Stimulated activated CD8-positive, alpha-beta memory T cell treated with anti-CD3 and anti-CD28 coated beads, Interleukin-15, amount 100 ng/mL, for 1 hour (primary cell): ENCODE data around the gene LYPD6B.

ENCODE experiments used
- DNase-seq: peaks from one replicate; pipeline ENCODE4 v3.0.0-alpha.2; 2020; ENCODE audit warnings: low read depth

Gene LYPD6B

DNA sequence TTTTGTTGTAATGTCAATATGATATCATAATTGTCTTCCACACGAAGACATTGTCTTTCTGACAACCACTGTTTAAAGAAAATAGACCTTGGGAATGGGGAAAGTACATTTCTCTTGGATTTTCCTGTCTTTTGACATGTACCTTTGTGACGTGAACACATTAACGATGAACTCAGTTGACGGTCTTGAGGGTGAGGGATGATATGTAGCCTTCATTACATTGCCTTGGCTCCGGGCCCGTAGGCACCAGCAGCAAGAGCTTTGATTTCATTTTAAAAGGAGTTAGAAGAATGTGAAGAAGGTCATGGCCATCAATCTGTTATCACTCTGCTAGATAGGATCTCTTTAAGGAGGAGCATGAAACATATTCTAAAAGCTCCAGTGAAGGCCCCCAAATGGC, 80.9 kb downstream of the LYPD6B start:
- DNase-seq = no peak

DNA sequence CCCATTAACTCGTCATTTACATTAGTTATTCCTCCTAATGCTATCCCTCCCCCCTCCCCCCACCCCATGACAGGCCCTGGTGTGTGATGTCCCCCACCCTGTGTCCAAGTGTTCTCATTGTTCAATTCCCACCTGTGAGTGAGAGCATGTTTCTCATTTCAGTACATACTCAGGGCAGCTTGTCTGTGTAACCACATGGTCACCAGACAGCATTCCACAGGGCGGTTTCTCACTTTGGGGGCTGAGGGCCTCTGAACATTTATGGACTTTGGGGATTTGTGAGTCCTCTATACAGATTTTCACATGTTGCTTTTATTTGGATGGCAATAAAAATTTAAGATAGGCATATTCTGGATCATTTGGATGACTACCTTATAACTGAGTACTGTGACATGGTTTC, 84.0 kb downstream of the LYPD6B start:
- no peak for DNase-seq

DNA sequence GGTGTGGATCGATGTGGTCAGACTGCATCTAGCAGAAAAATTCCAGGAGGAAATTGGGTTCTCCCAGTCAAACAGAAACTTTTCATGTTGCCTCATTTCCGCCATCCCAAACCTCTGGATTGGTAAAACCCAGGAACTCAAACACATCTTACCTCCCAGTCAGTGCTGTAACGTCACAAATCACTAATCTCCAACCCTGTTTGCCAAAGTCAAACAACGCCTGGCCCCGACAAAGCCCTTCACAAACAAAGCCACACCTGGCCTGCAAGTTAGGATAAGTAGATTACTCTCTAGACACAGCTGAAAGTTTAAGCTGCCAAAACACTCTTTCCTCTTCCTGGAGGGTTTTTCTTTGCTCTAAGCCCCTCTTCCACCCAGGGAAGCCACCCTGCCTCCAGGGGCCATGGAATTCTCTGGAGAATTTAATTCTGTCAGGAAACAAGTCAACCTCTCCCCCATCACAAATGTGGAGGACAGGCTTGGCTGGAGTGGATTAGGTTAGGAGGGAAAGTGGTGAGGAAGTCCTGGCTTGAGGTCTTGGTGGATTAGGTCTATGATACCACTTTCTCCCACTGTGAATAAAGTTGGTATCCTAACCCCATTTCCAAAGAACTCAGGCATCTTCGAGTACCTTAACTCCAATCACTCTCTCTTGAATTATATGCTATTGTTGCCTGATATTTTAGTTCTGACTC, 86.7 kb downstream of the LYPD6B start:
- DNase-seq = no peak

DNA sequence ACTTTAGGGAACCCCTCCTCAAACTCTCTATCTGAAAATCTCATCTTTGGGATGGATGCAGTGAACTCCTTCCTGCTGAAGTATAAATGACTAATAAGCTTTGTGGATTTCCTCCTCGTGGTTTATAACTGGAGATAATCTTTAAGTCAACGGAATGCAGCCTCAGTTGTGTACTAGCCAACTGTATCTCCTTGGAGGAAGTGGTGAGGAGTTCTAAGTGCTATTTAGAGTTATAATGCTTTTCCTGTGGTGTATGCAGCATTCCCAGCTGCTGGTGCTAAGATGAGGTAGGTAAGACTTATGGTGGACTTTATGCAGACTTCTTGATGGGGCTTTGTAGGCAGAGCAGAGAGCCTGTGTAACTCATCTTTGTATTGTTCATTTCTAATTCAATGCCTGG, 90.9 kb downstream of the LYPD6B start:
- DNase-seq = no peak

DNA sequence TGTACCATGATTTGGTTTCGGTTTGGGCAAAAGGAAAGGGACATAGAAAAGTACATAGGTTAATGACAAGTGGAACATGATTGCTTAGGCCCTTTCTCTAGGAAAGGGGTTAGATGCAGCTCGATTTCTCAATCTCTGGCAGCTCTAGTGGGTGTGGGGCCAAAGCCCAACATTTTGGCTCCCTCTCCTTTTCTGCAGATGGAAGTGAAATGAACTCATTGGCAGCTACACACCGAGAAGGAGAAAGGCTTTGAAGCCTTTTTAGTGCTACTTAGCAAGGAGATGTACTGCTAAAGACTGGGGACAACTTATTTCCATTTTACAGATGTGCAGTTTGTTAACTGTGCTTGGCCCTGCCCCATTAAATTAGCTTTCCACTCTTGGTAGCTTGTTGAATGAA, 93.8 kb downstream of the LYPD6B start:
- DNase-seq = no peak

DNA sequence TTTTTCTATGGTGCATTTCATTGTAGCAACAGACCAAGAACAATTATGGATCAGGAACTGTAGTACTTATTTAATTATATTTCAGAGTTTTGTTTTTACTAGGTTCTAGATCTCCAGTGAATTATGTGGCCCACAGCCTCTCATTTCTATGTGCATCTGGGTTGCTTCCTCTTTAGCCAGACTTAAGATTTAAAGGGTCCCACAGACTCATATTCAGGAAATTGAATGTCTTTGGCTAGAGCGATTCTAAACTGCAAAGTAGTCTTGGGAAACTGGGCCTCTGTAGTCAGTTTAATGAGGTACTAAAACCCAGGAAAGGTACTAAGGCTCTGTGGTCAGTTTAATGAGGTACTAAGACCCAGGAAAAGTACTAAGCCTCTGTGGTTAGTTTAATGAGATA, 94.4 kb downstream of the LYPD6B start:
- no peak for DNase-seq

DNA sequence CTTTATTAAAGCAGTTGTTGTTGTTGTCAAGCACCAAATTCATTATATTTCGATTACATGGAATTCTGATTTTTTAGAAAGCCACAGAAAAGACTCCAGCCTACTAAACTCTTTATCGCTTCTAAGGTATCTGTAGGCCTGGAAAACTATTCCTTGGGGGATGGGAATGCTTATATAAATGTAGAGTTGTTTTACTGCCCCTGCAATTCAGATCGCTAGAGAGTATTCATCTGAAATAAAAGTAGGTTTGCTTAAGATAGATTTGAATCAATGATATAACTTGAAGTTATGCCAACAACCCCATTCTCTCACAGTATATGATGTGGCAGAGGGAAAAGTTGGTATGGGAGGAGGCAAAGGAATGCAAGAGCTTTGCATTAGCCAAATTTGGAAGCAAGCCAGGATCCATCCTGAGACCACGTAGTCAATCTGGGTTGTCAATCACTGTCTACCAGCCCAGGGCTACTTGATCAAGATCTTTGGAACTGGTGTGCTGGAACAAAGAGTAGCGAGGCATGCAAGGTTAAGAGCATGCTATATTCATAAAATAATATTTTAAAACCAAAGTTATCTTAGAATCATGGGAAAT, 95.9 kb downstream of the LYPD6B start:
- DNase-seq = no peak

DNA sequence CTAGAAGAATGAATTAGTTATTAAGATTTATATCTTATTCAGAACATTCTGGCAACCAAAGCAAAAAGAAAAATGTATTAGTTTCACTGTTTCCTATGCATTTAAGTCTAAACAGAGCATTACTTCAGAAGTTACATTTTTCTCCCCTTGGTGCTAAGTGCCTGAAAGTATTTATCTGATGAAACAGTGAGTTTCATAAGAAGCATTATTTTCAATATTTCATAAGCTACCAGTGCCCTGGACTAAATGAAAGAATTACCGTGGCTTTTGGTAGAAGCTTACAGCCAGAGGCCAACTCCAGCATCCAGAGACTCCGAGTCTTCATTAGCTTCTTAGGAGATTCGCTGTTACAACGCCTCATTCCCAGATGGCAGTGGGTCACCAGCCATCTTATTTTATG, 97.6 kb downstream of the LYPD6B start:
- no peak for DNase-seq

DNA sequence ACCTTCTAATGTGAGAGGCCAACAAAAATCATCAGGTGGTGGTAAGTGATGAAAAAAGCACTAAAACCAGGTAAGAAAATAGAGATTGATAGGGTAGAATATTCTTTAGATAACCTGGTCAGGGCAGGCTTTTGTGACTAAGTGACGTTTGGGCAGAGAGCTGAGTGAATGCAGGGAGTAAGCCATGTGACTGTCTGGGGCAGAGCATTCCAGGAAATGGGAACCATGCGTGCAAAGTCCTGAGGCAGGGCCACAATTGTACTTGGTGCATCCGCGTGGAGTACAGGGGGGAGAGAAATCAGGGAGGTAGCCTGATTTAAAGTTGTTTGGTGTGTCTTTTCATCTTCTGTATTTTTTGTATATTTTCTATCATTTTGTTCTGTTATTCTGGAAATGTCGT, 102.5 kb downstream of the LYPD6B start:
- DNase-seq = no peak

DNA sequence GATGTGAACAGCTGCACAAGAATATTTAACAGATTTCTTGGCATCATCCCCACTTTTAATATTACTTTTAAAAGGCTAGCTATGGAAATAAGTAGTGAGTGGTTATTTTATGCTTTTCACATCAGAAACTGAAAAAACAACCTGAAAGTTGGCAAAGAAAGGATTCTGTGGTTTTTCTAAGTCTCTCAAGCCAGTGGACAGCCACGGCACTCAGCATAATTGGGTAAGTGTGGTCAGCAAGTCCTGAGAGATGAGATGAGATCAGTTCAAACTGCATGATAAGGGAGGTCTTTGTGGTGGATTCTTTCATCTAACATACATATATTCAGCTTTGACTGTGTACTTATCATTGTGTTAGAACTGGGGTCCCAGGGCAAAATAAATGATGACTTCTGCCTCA, 105.2 kb downstream of the LYPD6B start:
- no peak for DNase-seq

DNA sequence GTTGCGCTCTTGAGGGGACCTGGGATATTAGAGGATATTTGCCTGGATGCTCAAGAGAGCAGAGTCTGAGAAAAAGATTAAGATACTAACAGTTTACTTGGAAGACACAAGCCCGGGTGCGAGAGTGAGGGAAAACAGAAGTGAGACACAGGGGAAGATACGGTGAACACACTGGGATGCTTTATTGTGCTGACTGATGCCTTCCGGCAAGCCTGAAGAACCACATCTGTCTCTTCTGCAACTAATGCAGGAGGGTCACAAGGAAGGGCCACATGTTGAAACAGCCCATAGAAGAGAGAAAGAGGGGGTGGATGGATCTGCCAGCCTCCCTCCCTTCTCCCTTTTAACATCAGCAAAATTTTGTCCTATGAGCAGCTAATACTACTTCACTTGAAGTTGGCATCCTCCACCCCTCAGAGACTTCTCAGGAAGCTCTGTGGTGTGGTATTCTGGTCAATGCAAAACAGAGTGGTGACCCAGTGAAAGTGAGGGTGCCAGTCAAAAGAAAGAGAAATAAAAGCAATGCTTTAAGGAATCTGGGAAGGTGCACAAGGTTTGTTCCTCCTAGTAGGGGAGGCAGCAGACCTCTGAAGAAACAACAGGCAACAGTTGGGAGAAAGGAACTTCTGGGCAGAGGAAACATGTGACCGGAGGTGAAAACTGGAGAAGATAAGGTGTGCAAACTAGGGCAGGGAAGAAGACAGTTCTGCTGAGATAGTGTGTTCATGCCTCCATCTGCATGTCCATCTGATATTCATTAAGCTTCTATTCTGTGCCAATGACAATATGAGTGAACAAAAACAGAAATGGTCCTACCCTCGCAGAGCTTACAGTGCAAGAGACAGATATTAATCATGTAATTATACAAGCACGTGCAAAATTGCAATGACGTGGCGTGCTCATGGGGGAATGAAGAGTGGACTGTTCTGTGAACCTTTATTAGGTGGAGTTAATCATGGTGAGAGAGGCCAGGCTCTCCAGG, 107.1 kb downstream of the LYPD6B start:
- no peak for DNase-seq

DNA sequence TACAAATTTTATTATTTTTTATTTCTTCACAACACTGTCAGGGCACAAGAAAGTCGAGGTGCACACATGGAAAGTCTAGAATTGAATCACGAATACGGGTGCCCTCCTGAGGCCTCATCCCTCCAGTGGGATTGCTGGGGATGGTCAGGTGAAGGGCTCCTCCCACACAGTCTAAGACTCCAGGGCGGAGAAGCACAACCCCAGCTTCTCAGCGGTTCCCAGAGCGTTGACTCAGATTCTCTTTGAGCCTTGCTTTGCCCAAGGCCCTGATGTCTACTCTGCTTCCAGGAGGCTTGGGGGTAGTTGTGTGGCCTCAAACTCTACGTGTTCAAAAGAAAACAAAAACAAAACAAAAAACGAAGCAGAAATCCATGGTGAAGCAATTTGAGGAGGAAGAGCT, 108.4 kb downstream of the LYPD6B start:
- no peak for DNase-seq

DNA sequence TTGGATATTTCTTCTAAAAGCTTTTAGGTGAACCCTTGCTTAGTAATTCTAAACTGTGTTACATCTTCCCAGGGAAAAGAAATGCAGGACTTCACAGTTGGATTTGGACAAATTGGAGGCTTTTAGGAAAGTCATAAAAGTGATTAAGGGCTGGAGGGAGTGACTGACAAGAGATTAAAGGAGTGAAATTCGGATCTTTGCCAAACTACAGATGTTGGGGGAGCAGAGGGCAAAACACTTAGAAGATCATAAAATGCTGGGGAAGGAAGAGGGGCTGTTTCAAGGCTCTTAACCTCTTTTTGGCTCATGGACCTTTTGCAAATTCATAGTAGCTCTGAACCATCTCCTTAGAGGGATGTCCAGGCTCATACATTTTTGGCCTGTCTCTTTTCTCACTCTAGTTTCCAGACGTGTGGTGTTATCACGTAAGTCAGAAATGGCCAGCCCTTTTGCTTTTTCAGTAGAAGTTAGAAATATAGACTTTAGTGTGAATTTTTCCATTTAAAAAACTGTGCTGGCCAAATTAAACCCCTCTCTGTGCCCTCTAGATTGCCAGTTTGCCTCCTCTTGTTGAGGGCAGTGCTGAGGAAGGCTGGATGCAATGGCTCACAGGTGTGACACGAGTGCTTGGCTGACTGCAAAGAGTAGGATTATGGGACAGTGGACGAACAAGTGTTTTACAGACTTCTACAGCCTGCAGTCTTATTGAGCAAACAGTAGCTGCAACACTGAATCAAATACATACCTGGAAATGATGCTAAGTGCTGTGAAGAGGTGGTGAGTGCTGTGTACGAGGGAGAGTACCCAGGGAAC, 109.9 kb downstream of the LYPD6B start:
- DNase-seq = no peak

DNA sequence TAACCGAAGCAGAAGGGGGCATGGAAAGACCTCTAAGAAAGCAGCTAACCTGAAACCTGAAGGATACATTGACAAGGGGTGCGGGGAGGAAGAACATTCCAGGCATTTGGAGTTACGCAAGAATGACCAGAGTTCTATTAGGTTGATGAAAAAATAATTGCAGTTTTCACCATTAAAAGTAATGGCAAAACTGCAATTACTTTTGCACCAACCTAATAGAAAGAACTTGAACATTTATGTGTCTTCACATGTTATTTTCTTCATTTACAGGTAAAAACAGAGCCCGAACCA, 110.5 kb downstream of the LYPD6B start:
- no peak for DNase-seq

DNA sequence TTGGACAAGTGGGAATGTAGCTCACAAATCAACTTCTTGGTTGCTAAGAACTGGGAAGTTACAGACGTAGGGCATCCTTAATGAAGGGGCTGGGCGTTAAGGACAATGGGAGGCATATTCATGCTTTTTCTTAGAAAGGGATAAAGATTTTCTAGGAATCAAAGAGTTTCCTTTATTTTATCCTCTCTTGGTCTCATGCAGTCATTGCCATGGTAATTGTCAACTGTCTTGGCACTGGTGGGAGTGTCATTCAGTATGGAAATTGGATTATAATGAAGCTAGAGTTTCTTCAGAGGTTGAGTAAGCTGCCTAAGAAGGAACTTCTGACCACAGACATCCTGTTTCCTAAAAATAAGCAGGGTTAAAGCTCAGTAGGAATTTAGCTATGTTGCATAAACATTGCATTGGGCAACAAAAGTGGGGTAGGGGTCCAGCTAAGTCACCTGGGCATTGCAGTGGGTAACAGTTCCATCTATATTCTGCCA, 114.0 kb downstream of the LYPD6B start:
- DNase-seq = no peak

DNA sequence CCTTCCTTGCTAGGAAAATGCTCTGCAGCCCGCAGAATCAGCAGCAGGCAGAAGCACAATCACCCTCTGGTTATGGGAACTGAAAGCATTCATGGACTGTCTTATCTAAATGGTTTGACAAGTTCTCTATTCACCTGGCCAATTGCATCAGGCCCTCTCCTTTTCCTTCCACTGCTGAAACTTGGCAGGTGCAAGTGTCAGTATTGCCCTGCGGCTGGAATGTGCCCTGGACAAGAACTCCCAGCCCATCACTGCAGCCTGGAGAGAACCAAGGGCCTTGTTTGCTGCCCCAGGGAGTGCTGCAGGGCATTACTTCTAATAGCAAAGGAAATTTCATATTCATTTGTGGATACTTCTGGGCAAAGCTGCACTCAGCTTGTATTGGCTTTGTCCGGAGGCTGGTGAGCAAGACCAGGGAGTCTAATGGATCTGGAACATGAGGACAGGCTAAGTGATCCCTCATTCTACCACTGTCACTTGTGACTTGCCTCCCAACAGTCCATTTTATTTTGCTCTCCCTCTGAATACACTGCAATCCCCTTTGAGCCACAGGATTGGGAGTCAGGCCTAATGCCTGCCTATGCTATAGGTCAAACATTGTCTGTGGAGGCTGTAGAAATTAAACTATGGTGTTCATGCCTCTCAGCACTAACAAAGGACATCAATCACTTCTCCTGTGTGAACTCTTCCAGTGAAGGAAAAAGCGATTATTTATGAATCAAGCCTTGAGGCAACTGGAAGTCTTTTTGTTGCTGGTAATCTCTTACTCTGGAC, 116.9 kb downstream of the LYPD6B start:
- DNase-seq = no peak

DNA sequence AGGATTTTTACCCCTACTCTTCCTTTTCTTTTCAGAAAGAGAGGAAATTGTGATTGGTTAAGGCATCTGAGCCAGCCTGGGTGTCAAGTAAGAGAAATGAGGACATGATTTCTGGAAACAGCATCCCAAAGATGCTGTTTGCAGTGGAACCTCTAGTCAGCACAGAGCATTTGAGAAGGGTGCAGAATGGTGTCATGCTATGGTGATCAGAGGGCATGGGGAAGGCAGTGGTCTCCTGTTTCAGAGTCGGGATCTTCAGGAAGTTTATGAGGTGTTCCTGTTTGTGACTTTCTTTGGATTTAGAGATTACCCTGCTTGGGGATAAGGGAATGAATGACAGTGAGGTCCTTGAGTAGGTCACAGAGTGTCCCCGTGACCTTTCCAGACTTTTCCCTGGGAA, 117.5 kb downstream of the LYPD6B start:
- no peak for DNase-seq

DNA sequence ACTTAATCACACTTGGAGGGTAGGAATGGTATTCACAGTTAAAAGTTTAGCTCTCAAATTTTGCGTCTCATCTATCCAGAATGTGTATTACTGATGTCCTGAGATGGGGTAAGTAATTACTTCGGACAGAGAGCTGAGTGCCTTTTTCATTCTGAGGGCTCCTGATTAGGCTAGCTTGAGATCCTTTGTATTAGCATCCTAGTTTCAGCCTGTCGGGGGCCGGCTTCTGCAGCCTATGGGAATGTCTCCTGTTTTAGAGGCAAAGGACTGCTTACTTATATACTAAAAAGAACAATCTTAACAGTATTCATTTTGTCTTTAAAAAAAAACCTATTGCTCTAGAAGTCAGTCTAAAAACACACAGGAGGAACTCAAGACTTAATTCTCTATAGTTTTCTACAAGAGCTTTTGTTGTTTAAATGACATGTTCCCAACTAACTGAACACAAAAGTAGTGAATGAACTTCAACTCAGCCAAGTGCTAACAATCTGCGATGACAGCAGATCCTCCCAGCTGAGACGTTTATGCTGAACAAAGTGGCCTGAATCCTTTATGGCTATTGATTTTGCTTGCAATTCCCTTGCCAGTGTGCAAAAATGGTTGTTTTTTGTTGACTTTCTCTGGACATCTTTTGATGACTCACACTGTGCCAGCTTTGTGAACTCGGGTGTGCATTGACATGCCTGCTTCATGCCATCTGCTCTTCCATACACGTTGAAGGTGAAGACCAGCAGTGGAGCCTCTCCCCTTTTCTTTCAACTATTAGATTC, 118.7 kb downstream of the LYPD6B start:
- DNase-seq = no peak

DNA sequence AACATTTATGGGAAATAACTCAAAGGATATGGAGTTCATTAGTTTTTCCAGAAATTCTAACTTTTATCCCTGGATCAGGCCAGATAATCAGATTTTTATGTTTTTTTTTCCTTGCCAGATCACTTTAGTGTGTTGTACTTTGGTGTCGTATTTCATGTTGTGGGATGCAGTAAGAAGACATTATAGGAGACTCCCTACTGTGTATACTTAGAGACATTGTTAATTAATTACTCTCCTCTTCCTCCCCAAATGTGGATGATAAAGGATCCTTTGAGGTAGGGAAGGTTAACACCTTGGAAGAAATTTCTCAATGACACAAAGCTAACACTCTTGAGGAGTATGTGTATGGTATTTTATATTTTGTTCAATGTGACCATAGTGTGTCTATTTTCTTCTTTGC, 120.5 kb downstream of the LYPD6B start:
- no peak for DNase-seq

DNA sequence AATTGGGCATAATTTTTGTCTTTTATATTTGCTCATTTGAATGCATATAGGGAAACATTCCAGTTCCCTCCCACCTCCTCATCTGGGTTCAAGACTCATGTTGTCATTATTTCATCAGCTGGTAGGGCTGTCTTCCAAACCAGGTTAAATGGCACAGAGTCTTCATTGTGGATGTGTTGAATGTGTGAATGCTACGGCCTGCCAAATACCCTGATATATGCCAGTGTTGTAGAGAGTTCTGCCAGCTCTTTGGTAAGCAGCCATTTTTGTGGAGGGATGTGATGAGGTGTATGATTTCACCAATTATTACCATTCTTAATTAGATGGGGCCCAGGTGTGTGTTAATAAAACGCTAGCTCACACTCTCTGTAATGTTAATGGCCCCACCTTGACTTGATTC, 121.7 kb downstream of the LYPD6B start:
- no peak for DNase-seq
